Neural cell (in vitro differentiated cells): Measurements from ENCODE around the gene POMT1.

Experiments used
- CTCF ChIP-seq: fragments of 450-650 bp; IDR thresholded peaks from 2 replicates; pipeline ENCODE4 v1.5.1; 2014; ENCODE audit warnings: antibody characterized with exemption, mild to moderate bottlenecking, moderate library complexity; ENCODE audit not compliant: poor library complexity, severe bottlenecking
- EP300 ChIP-seq: fragments of 450-650 bp; conservative IDR thresholded peaks from 2 replicates; pipeline ENCODE4 v1.6.1; 2014; ENCODE audit warnings: antibody characterized with exemption, mild to moderate bottlenecking, moderate library complexity; ENCODE audit not compliant: poor library complexity, severe bottlenecking

GRCh38 chr9:131518553-131518952, 15.8 kb downstream of the POMT1 start:
- TF ChIP-seq CTCF: no peak
- TF ChIP-seq EP300: no peak
